ENCODE measurements around the gene TFPI. TPM values are rescaled to one million over a fixed set of nuclear protein-coding genes. Genes with fewer than 3 reads are reported as not detected.

The TFPI gene
- total RNA-seq, 1 experiment from 2014 or later = 8.4 TPM

- peak overlapping the region; percentile 84 for H3K27ac Mint-ChIP-seq
- TF ChIP-seq RELA (CRISPR knock-in tag; IDR thresholded peaks at IDR 0.05; ENCODE audit: borderline replicate concordance) = no peak
- TF ChIP-seq CREB1 (CRISPR knock-in tag; IDR thresholded peaks at IDR 0.05) = no peak
- TF ChIP-seq, protein P1, sequence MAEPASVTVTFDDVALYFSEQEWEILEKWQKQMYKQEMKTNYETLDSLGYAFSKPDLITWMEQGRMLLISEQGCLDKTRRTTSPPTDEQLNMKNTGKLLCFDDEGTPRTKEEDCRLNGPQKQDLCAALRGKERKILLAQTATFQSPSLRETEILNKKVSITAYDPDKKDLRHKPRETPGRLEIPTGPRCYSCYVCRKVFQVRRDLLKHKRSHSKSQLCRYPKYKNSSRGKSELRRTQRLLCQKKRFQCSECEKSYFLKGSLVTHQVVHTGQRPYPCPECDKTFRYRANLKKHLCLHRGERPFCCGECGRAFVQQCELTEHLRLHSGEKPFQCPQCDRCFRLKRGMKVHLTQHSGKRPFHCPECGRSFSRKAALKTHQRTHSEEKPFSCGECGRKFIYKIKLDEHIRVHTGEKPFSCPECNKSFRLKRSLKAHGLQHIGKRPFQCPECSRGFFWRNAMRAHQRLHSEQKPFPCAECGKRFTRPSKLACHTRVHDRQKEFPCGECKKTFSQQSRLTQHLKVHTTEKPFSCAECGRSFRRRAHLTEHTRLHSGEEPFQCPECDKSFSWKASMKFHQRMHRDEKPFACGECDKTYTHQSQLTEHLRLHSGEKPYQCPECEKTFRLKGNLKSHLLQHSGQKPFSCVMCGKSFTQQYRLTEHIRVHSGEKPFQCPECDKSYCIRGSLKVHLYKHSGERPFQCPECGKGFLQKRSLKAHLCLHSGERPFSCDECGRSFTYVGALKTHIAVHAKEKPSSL (CRISPR knock-in tag; conservative IDR thresholded peaks at IDR 0.05) = no peak
- TF ChIP-seq TEAD4 (CRISPR knock-in tag; IDR thresholded peaks at IDR 0.05) = no peak
- TF ChIP-seq, protein P2, sequence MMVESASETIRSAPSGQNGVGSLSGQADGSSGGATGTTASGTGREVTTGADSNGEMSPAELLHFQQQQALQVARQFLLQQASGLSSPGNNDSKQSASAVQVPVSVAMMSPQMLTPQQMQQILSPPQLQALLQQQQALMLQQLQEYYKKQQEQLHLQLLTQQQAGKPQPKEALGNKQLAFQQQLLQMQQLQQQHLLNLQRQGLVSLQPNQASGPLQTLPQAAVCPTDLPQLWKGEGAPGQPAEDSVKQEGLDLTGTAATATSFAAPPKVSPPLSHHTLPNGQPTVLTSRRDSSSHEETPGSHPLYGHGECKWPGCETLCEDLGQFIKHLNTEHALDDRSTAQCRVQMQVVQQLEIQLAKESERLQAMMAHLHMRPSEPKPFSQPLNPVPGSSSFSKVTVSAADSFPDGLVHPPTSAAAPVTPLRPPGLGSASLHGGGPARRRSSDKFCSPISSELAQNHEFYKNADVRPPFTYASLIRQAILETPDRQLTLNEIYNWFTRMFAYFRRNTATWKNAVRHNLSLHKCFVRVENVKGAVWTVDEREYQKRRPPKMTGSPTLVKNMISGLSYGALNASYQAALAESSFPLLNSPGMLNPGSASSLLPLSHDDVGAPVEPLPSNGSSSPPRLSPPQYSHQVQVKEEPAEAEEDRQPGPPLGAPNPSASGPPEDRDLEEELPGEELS (CRISPR knock-in tag; IDR thresholded peaks at IDR 0.05) = no peak
- no peak for TF ChIP-seq SMAD4 (CRISPR knock-in tag; IDR thresholded peaks at IDR 0.05)
- H3K27me3 Mint-ChIP-seq (ENCODE audit: low read depth) = no peaks in the 10 kb centered on the region
- ATAC-seq (no peak), DNase-seq (ENCODE audit: low spot score) (no peak)
- H3K4me1 Mint-ChIP-seq = peaks cover 40% of the 10 kb centered on the region
- H3K4me3 Mint-ChIP-seq = 0 out of 2 replicates have a peak overlapping the region, but pooled peaks have one; percentile 4
- CTCF ChIA-PET = interaction anchor here (1.4 to 2.9 kb wide), 2 partner anchors 27 to 54 kb away, joined by 4 to 17 read pairs; no protein-coding TSS in a partner anchor
- peaks cover under 1% of the 10 kb centered on the region; the same call in 1 of the 2 replicates for H3K36me3 Mint-ChIP-seq
- POLR2A ChIA-PET = no interaction called here
- H3K9me3 Mint-ChIP-seq = no peaks in the 10 kb centered on the region
Observed at GRCh38 chr2:187527262-187527661, 27.0 kb downstream of the TFPI start.

DNA sequence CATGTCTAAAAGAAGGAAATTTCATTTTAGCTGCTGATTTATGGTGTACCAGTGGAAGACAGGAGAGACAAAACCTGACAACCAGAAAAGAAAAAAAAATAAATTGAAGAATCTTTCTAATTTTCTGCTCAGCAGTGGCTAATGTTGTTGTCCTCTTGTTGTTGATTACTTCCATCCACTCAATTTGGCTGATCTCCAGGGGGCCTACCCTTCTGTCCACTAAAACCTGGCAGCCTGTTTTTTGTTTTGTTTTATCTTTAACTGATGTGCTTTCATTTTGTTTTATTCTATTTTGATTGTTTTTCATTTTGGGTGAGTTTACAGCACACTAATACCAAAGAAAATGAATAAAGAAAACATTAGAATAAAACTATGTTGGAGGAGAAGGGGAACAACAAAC, 27.4 kb downstream of the TFPI start:
- ChIA-PET CTCF (interaction anchor here (0.6 to 2.9 kb wide), 4 partner anchors 17 to 1651 kb away, joined by 3 to 17 read pairs (median 4); no protein-coding TSS in a partner anchor), POLR2A (no interaction called here)
- Mint-ChIP-seq H3K36me3 (peaks cover 5% of the 10 kb centered on the region; the same call in 1 of the 2 replicates), H3K27me3 (ENCODE audit: low read depth) (no peaks in the 10 kb centered on the region), H3K4me3 (no peak overlapping the region), H3K4me1 (peaks cover 38% of the 10 kb centered on the region), H3K9me3 (no peaks in the 10 kb centered on the region), H3K27ac (no peak overlapping the region; the same call in 1 of the 2 replicates)
- DNase-seq (ENCODE audit: low spot score) (no peak), ATAC-seq (peak; percentile 57)
- TF ChIP-seq KAT7 (CRISPR knock-in tag; IDR thresholded peaks at IDR 0.05; ENCODE audit: borderline replicate concordance) = no peak
- no peak for TF ChIP-seq ESRRA (CRISPR knock-in tag; IDR thresholded peaks at IDR 0.05; ENCODE audit: borderline replicate concordance)

DNA sequence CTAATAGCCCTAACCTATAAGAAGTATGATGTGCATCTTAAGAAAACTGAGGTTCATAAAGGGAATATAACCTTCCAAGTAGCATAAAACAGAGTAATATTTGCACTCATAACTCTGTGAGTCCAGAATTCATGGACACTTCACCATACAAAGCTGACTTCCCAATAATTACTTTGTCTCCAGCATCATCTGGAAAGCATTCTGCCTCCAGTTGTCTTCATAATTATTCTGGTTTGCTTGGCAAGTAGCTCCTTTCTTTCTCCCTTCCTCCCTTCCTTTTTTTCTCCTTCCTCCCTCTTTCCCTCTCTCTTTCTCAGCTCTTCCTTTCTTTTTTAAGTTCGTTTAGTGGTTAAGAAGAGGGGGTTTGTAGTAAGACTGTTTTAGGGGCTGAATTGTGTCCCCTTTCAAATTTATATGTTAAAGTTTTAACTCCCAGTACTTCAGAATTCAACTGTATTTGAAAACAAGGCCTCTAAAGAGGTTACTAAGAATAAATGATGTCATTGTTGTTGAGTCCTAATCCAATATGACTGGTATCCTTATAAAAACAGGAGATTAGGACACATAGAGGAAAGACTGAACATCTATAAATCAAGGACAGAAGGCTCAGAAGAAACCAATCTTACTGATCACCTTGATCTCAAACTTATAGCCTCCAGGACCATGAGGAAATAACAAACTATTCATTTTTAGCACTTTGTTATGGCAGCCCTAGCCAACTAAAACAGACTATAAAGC, 28.9 kb downstream of the TFPI start:
- Mint-ChIP-seq H3K27me3 (ENCODE audit: low read depth) (no peaks in the 10 kb centered on the region), H3K9me3 (peaks cover 5% of the 10 kb centered on the region), H3K4me3 (no peak overlapping the region), H3K4me1 (peaks cover 37% of the 10 kb centered on the region), H3K27ac (peak overlapping the region; percentile 8; the same call in 1 of the 2 replicates), H3K36me3 (peaks cover 10% of the 10 kb centered on the region)
- no peak for DNase-seq (ENCODE audit: low spot score)
- CTCF ChIA-PET = interaction anchor here (1.0 to 2.9 kb wide), 3 partner anchors 23 to 56 kb away, joined by 3 to 17 read pairs (median 4); no protein-coding TSS in a partner anchor
- no peak for ATAC-seq
- POLR2A ChIA-PET = no interaction called here
- no peak for TF ChIP-seq GTF2I (CRISPR knock-in tag; conservative IDR thresholded peaks at IDR 0.05)
- TF ChIP-seq TEAD1 (CRISPR knock-in tag; IDR thresholded peaks at IDR 0.05) = no peak
- no peak for TF ChIP-seq GRHL2 (CRISPR knock-in tag; IDR thresholded peaks at IDR 0.05; ENCODE audit: insufficient replicate concordance, severe bottlenecking)
- no peak for TF ChIP-seq NFATC4 (CRISPR knock-in tag; IDR thresholded peaks at IDR 0.05)
- no peak for TF ChIP-seq ZNF232 (CRISPR knock-in tag; IDR thresholded peaks at IDR 0.05)
- no peak for TF ChIP-seq ZNF219 (CRISPR knock-in tag; IDR thresholded peaks at IDR 0.05; ENCODE audit: borderline replicate concordance)
- TF ChIP-seq, protein P3, sequence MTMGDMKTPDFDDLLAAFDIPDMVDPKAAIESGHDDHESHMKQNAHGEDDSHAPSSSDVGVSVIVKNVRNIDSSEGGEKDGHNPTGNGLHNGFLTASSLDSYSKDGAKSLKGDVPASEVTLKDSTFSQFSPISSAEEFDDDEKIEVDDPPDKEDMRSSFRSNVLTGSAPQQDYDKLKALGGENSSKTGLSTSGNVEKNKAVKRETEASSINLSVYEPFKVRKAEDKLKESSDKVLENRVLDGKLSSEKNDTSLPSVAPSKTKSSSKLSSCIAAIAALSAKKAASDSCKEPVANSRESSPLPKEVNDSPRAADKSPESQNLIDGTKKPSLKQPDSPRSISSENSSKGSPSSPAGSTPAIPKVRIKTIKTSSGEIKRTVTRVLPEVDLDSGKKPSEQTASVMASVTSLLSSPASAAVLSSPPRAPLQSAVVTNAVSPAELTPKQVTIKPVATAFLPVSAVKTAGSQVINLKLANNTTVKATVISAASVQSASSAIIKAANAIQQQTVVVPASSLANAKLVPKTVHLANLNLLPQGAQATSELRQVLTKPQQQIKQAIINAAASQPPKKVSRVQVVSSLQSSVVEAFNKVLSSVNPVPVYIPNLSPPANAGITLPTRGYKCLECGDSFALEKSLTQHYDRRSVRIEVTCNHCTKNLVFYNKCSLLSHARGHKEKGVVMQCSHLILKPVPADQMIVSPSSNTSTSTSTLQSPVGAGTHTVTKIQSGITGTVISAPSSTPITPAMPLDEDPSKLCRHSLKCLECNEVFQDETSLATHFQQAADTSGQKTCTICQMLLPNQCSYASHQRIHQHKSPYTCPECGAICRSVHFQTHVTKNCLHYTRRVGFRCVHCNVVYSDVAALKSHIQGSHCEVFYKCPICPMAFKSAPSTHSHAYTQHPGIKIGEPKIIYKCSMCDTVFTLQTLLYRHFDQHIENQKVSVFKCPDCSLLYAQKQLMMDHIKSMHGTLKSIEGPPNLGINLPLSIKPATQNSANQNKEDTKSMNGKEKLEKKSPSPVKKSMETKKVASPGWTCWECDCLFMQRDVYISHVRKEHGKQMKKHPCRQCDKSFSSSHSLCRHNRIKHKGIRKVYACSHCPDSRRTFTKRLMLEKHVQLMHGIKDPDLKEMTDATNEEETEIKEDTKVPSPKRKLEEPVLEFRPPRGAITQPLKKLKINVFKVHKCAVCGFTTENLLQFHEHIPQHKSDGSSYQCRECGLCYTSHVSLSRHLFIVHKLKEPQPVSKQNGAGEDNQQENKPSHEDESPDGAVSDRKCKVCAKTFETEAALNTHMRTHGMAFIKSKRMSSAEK (CRISPR knock-in tag; IDR thresholded peaks at IDR 0.05; ENCODE audit: borderline replicate concordance) = no peak
- TF ChIP-seq ZNF317 (CRISPR knock-in tag; IDR thresholded peaks at IDR 0.05; ENCODE audit: borderline replicate concordance, low read depth) = no peak
- no peak for TF ChIP-seq NR1H2 (CRISPR knock-in tag; IDR thresholded peaks at IDR 0.05)
- no peak for TF ChIP-seq NFE2L1 (CRISPR knock-in tag; IDR thresholded peaks at IDR 0.05)
- no peak for TF ChIP-seq CREB1 (CRISPR knock-in tag; IDR thresholded peaks at IDR 0.05)
- TF ChIP-seq EMX1 (CRISPR knock-in tag; IDR thresholded peaks at IDR 0.05) = no peak
- TF ChIP-seq, protein P4, sequence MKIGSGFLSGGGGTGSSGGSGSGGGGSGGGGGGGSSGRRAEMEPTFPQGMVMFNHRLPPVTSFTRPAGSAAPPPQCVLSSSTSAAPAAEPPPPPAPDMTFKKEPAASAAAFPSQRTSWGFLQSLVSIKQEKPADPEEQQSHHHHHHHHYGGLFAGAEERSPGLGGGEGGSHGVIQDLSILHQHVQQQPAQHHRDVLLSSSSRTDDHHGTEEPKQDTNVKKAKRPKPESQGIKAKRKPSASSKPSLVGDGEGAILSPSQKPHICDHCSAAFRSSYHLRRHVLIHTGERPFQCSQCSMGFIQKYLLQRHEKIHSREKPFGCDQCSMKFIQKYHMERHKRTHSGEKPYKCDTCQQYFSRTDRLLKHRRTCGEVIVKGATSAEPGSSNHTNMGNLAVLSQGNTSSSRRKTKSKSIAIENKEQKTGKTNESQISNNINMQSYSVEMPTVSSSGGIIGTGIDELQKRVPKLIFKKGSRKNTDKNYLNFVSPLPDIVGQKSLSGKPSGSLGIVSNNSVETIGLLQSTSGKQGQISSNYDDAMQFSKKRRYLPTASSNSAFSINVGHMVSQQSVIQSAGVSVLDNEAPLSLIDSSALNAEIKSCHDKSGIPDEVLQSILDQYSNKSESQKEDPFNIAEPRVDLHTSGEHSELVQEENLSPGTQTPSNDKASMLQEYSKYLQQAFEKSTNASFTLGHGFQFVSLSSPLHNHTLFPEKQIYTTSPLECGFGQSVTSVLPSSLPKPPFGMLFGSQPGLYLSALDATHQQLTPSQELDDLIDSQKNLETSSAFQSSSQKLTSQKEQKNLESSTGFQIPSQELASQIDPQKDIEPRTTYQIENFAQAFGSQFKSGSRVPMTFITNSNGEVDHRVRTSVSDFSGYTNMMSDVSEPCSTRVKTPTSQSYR (CRISPR knock-in tag; IDR thresholded peaks at IDR 0.05) = no peak
- no peak for TF ChIP-seq SMAD4 (CRISPR knock-in tag; IDR thresholded peaks at IDR 0.05)
